D341Med (cell line): ENCODE results near the gene PIMREG.

ENCODE experiments used
- DNase-seq: peaks from one replicate; pipeline ENCODE4 v3.0.0; 2012; ENCODE audit warnings: low spot score

PIMREG gene, protein sequence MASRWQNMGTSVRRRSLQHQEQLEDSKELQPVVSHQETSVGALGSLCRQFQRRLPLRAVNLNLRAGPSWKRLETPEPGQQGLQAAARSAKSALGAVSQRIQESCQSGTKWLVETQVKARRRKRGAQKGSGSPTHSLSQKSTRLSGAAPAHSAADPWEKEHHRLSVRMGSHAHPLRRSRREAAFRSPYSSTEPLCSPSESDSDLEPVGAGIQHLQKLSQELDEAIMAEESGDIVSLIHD

DNA sequence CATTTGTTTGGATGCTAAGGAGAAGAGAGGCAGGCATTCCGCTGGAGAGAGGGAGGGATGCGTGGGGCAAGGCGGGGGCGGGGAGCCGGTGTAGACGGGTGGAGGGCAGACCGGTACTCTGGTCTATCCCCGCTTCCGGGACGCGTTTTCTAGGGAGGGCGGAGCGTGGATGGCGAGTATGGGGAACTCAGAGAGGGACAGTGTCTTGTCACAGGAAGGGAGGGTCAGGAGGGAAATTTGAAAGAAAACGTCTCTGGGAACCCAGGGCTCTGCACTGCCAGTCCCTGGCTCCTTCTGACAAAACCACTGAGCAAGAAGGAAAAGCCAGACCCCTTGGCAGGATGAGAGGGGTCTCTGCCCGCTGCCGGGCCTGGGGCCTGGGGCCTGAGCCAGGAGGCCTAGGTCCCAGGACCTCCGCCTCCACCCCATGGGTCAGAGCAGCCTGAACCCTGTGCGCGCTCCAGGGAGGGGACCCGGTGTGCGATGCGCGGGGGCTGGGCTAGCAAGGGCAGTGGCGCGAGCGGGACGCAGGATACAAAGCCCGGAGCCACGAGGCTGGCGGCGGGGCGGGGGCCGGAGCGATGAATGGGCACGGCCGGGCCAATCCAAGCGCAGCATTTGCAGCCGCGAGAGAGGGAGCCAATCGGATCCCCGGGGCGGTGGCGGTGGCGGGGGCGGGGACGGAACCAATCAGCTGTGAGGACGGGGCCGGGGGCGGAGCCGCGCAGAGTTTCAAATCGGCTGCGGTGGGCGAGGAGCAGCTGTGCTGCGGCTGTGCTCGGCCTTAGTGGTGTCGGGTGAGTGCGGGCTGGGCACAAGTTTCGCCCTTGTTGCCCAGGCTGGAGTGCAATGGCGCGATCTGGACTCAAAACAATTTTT, at the start of gene PIMREG:
Gene PIMREG (plus strand): TSS at position 764 of the 879 bp plus-strand sequence. CDS start 656 bp downstream, outside the sequence.
- DNase-seq: peak; percentile 94

DNA sequence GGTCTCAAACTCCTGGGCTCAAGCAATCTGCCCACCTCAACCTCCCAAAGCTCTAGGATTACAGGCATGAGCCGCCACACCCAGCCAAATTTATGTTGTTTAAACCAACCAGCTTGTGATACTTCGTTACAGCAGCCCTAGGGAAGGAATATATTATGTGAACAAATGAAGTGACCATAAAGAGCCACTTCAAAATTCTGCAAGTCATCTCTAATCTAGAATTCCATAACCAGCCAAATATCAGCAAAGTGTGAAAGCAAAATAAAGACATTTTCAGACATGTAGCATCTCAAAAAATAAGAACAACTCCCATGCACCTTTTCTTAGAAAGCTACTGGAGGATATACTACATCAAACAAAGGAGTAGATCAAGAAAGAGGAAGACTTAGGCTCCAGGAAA, 45.3 kb upstream of the PIMREG start:
- DNase-seq: no peak

DNA sequence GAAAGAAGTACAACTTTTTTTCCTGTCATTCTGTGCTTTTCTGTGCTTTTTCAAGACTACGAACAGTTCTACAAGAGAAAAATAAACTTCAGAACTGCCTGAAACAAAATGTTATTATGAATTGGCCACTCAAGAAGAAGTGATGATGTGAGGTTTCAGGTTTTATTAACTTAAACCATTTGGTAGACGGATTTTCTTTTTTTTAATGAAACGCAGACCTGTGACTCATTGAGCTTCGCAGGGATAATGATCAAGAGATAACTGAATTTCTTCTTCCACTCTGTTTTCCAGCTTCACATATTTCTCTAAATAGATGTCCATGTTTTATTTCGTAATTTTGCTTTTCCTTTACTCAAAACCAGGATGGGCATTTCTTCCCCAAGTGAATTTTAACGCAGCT, 42.0 kb upstream of the PIMREG start:
- DNase-seq: no peak

DNA sequence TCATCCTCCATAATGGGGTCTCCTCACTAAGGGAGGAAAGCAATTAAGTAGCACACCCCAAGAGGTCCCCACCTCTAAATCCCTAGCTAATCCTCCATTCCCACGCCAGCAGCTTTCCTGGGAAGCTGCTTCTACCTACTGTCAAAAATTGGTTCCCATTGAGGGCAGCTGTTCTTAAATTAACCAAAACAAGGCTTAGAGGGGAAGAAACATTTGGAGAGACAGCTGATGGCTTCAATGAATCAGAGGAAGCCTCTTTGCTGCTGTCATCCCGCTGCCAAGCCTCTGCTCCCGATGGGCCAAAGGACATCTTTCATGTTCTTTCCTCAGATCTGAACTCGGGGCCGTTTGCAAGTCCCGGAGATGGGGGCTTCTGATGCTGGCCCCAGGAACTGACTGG, 36.0 kb upstream of the PIMREG start:
- DNase-seq: no peak

DNA sequence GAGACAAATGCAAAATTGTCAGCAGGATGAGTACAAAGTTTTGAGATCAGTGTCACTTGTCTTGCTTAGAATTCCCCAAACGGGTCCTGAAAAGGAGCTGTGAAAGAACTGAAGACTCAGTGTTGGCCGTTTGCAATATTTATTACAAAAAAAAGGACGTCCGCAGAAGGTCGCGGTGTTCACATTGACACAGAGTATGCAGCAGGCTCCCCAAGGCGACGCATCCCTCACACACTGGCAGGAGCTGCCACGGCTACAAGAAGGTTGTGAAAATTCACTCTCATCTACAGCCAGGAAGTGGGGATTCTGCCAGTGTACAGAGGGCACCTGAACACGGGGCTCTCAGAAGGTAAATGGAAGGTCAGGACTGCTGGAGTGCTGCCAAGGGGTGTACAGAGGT, 35.5 kb upstream of the PIMREG start:
- no peak for DNase-seq

DNA sequence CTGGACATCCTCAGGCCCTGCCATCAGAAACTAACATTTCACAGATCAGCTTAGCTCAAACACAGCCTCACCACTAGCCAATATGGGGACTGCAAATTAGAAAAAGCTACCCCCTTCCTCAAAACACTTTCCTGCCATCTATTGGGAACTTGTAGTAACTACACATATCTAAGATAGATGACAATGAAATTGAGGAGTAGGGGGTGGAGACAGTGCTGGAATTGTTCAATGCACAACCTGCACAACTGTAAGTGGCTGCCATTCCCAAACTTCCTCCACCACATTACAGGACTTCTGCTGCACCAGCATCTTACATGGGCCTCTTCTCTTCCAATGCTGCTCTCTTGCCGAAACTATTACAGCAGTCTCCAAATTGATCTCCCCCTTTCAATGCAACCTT, 31.2 kb upstream of the PIMREG start:
- DNase-seq: peak; percentile 36

DNA sequence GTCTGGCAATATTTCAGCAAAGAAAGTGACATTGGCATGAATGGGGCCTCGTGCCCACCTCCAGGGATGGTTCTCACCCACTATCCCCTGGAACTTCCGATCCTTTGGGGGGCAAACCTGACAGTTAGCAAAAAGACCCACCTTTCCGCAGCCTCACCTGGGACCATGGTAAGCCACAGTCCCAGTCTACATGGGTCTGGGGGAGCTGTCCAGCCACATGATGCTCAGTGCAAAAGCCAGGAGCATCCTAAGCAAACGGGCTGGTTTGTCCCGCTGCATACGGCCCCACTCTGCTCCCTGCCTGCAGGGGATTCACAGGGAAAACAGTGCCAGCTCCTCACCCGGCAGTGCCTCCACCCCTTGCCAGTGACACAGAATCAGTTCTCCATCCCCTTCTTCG, 28.6 kb upstream of the PIMREG start:
- DNase-seq: no peak

DNA sequence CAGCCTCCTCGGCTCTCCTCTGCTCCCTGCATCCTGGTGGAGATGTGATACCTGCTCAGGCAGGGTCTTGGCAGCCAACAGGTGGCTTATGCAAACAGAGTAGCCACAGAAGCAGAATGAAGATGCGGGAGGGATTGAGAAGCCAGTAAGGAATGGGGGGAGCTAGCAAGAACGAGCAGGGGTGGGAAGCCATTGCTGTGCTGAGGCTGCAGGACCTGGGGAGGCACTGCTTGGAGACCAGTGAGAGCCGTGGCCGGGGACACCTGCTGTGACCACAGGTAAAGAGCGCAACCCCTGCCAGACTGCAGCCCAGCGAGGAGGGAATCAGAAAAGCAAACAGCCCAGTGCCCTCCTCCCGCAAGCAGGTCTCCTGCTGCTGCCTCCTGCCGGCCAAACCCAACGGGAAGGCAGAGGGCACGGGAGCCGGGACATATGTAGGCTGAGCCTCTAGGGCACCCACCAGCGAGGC, 24.0 kb upstream of the PIMREG start:
- peak; percentile 45 for DNase-seq

DNA sequence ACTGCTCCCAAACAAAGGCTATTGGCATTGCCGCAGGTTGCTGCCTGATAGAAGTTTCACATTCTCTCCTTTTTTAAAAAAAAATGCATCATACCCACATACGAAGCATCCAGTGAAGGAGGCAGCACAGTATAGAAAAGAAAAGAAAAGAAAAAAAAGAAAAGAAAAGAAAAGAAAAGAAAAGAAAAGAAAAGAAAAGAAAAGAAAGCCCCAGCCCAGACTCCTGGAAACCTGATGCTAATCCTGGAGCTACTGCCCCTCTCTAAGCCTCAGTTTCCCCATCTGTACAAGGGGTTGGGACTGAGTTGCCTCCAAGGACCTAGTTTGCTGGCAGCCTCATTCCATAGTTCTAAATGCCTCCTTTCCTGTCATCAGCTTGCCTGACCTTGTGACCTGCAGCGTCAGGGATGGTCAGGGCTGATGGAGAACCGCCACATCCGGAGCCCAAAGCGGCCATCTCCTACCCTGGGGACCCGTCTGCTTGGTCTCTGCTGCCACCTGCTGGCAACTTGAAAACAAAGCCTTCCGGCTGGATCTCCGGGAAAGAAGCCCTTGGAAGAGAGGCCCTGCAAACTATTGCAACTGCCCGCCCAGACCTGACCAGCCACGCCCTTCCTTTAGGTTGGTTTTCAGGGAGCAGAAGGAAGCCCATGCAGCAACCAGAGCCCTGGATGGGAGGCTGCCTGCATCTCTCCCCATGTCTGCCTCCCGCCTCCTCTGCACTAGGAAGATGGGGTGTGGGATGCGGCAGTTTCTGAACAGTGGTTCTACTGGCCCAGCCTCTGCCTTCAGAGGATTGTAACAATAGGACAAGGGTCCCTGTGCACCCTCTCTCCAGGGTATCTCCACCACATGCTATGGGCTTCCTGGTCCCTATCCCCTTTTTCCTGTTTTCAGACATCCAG, 22.3 kb upstream of the PIMREG start:
- DNase-seq: peak; percentile 73

DNA sequence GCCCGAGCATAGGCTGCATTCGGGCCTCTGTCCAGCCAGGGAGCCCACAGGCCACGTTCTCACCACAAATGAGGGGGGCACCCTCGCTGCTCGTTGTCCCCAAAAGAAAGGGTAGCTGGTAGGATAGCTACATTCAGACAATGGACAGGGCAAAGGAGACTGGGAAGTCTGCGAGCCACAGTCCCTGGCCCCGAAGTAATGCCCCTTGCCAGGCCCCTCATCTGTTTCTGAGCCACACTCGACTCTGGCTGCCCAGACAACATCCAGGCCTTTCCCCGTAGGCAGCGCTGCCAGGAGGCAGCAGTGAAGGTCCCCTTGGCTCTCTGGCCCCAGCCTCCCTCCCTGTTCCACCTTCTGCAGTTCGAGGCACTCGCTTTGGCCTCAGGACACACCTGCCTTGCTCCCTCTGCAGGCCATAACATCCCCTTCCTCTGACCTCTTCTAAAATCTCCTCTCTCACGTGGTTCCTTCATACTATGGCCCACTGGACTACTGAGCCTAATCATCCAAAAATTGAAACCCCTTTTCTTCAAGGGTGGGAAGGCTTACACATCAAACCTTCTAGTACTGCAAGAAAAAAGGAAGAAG, 21.5 kb upstream of the PIMREG start:
- no peak for DNase-seq

DNA sequence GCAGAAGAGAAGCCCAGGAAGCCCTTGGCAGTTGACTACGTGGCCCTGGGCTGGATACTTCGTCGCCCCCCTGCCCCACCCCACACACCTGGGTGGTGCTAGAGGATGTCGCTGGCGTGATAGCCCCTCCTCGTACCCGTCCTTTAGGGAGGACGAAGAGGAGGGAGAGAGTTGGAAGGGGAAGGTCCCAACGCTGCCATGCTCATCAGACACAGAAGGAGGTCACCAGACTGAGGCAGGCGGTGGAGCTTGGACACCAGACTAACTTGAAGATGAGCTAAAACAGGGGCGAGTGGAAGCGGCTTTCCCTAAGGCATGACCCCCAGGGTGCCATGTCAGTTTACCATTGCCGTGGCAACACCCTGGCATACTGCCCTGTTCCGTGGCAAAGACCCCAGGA, 20.3 kb upstream of the PIMREG start:
- DNase-seq: no peak

DNA sequence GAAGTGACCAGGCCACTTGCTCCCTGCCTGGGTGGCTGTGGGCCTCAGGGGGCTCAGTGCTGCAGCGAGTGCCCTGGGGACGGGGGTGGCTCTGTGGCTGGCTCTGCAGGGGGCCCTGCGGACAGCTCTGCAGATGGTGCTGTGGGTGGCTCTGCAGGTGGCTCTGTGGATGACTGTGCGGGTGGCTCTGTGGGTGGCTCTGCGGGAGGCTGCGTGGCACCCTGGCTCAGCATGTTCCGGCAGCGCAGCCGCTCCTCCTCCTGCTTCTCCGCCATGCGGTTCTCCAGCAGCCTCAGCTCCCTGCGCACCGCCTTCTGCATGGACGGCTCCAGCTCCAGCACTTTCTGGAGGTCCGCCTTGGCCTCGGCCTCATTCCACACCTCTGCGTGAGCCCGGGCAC, 18.8 kb upstream of the PIMREG start:
- DNase-seq: no peak

DNA sequence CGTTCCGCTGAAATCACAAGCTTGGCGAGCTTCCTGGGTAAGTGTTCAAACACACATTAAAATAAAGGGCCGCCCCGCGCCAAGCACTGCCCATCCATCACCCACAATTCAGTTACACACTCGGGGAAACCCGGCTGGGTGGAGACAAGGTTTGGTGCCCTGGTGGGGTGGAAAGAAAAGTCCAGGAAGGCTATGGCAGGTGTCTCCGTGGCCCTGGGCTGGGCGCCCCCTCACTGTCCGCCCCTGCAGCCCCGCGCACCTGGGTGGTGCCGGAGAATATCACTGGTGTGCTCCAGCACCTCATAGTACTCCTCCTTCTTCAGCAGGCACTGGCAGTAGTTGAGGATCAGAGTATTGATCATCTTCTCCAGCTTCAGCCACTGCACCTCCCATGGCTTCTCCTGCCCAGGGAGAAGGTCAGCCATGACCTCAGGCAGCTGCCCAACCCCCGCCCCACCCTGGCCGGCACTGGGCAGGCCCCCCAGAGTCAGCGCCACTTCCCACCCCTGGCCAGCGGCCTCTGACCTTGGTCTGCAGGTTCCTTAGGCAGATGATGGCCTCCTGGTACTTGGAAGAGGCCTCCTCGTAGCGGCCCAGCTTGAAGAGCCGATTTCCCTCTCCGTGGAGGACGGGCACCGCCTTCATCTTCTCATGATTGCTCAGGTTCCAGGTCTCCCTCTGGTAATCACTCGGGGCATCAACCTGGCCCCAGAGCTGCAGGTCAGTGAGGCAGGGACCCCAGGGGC, 17.7 kb upstream of the PIMREG start:
- no peak for DNase-seq

DNA sequence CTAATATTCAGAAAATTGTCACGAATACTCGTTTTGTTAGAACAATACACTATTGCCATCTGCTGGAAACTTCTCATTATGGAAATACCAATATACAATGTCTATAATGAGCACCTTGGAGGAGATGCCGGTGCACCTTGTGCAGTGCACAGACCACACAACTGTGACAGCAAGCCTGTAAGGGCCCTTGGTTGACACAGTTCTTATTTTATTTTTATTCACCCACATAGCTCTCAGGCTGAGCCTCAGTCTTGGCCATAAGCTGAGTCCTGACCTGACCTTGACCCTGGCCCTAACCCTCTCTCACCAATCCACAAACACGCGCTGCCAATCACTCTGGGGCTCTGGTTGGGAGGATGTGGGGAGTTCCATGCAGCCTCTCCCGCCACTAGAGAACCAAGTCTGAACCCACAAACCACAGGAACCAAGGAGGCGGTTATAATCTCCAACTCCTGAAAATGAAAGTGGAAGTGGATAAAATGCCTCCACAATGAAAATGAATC, 16.9 kb upstream of the PIMREG start:
- no peak for DNase-seq

DNA sequence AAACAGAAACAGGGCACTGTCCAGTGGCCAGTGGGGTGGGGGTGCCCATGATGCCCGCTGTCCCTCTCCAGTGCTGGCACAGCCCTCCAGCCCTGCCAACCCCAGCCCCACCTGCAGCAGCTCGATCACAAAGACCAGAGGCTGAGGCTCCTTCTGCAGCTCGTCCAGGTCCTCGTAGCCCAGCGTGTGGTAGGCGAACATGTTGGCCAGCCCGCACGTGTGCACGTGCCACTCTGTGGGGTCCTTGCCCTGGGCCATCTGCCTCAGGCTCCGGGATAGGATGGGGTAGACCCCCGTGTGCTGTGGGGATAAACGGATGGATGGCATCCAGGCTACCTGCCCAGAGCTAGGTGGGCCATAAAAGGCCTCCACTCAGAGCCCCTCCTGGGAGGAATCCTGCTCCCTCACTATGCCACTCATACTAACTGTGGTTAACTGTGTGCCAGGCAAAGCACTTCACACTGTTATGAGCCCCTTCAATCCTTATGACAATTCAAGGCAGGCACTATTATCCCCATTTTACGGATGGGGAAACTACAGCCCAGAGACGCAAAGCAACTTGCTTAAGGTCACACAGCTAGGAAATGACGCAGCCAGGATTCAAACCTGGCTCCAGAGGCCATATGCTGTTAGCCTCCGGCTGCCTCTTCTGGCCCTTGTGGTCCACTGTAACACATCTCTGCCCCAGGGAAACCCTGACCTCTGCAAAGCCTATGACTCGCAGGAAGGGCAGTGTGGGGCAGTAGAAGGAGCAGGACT, 15.9 kb upstream of the PIMREG start:
- no peak for DNase-seq

DNA sequence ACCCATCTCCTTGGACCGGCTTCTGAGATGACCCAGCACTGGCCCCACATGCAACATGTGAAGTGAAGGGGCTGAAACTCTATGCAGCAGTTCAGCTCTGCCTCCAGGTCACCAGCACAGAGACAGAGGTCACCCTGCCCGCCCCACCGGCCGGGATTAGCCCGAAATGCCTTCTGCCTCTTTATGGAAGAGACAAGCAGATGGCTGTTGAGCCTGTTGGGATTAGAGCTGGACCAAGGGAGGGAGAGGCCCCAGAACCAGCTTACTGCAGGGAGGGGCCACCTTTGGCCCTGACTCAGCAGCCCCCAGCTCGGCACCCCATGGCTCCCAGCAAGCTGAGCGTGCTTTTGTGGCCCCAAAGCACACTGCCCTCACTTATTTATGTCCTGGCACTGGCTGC, 15.0 kb upstream of the PIMREG start:
- DNase-seq: no peak

DNA sequence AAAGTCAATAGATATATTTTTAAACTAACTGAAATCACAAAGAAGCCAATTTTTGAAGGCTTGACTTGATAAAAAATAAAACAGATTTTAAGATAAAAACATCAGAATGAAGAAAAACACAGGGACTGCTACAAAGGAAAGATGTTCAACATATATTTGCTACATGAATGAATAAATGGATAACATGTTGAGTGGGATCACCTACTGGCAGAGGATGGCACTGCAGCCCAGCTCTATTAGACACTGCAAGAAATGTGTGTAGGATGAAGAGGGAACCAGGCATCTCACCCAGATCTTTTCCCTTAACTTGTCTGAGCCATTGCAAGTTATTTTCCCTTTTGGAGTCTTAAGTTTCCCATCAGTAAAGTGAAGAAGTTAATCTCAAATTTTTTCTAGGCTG, 13.5 kb upstream of the PIMREG start:
- DNase-seq: no peak

DNA sequence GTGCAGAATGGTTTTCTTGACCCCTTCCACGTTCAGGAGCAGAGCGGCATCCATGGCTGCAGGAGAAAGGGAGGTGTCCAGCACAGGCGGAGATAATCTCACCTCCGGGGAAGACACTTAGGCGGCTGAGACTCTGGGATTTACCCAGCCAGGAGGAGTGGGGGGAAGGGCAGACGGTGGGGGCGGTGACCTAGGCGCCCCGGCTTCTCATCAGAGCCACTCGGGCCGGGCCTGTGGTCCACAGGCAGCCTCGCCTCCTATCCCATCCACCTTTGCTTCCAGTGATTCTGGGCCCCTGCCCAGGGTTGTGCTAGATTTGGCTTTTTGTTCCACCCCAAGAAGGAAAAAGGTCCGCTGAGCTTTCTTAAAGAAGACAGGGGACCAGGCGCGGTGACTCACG, 9.2 kb upstream of the PIMREG start, which contains the start of gene AIPL1:
Gene AIPL1 (minus strand): TSS at position 71 of the 400 bp plus-strand sequence. CDS start 17 bp downstream, at position 54.
- DNase-seq: no peak

DNA sequence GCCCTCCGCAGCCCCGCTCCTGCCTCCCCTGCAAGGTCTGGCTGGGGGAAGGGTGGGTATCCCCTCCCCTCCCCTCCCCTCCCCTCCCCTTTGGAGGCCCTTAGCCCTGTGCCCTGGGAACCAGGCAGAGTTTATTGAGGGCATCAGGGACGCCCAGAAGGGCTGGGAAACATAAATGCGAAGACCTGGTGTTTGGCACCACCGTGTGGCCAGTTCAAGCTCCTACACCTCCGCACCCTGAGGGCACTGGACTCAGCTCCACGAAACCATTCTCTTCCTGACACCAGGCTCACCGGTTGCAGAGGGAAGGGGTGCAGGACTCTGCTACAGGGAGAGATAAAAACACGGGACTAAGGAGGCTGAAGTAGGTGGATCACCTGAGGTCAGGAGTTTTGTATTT, 8.3 kb upstream of the PIMREG start:
- DNase-seq: peak; percentile 75

DNA sequence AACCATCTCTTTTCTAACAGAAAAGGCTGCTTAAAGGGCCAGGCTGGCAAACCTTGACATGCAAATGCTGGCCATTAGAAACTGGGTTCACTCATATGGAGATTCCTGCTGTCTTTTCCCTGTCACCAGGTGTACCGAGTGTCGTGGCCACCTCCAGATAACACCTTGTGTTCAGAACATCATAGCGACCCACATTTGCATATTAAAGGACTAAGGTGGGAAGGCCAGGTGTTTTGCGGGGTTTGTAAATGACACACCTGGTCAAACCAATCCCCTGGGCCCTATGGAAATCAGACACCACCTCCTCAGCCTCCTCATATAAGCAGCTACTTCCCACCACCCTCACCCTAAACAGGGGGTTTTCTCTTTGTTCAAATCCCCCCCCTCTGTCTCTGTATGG, 6.8 kb upstream of the PIMREG start:
- no peak for DNase-seq
